ENCODE measurements around the gene ARHGEF10L. TPM values are rescaled to one million over a fixed set of nuclear protein-coding genes. Genes with fewer than 3 reads are reported as not detected.
A peak's percentile ranks its signal among the peaks of the same experiment; 100 is the strongest.

ARHGEF10L gene
- total RNA-seq, 2 donors from 2014 or later: 26.0 to 39.7 TPM

GRCh38 chr1:17558954-17559614 is 19.6 kb downstream of the ARHGEF10L start:
- 74% methylated on average over 8 of the region's 8 CpGs for WGBS
- no peak for DNase-seq (ENCODE audit: low spot score)
- H3K27ac ChIP-seq: peak overlapping the region; percentile 80 to 87
- H3K4me3 ChIP-seq: no peak overlapping the region
- TF ChIP-seq, protein P1, sequence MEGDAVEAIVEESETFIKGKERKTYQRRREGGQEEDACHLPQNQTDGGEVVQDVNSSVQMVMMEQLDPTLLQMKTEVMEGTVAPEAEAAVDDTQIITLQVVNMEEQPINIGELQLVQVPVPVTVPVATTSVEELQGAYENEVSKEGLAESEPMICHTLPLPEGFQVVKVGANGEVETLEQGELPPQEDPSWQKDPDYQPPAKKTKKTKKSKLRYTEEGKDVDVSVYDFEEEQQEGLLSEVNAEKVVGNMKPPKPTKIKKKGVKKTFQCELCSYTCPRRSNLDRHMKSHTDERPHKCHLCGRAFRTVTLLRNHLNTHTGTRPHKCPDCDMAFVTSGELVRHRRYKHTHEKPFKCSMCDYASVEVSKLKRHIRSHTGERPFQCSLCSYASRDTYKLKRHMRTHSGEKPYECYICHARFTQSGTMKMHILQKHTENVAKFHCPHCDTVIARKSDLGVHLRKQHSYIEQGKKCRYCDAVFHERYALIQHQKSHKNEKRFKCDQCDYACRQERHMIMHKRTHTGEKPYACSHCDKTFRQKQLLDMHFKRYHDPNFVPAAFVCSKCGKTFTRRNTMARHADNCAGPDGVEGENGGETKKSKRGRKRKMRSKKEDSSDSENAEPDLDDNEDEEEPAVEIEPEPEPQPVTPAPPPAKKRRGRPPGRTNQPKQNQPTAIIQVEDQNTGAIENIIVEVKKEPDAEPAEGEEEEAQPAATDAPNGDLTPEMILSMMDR (IDR thresholded peaks at IDR 0.05): no peak
- no peak for TF ChIP-seq POLR2A (IDR thresholded peaks at IDR 0.05)
- TF ChIP-seq POLR2AphosphoS5 (IDR thresholded peaks at IDR 0.05): no peak
- intact Hi-C loops (cut with DNase I): no loop called here
- peaks cover 3% of the 10 kb centered on the region for H3K4me1 ChIP-seq (replicated peaks)
- no peaks in the 10 kb centered on the region for H3K9me3 ChIP-seq
- H3K27me3 ChIP-seq (replicated peaks; ENCODE audit: insufficient read depth): no peaks in the 10 kb centered on the region
- H3K36me3 ChIP-seq: no peaks in the 10 kb centered on the region

DNA sequence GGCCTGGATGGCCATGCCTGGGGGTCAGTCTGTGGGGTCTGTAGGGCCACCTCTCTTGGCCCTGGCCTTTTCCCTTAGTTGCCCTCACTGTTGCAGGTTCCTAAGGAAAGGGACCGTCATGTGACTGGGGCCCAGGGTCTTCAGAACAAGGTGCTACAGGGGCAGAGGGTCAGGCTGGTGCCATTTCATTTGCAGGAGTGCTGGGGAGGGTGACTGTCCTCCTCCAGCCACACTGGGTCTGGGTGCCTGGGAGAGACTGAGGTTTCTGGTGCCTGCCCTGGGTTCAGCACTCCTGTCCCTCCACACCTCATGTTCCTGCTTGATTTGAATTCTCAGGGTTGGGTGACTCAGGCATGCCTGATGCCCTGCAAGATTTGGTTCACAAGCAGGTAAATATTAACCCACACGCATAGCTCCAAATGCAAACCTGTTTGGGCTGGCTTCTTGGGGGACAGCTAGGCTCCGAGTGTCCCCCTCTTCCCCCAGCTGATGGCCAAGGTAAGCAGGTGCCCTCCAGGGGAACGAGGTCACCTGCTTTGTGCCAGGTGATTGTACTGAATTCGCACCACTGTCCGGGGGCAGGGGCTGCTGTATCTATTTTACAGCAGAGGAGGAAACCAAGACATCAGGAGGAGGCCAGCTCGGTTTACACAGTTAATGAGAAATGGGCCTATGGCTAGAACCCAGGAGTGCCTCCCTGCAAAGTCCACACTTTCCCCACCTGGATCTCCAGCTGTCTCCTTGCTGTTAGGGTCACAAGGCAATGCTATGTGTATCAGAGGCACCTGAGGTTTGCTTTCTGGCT is 20.3 kb downstream of the ARHGEF10L start:
- DNase-seq (ENCODE audit: low spot score): no peak
- Histone ChIP-seq H3K9me3 (no peaks in the 10 kb centered on the region), H3K36me3 (no peaks in the 10 kb centered on the region), H3K4me1 (replicated peaks) (peaks cover 3% of the 10 kb centered on the region), H3K27me3 (replicated peaks; ENCODE audit: insufficient read depth) (no peaks in the 10 kb centered on the region), H3K27ac (peak overlapping the region; percentile 80 to 87), H3K4me3 (no peak overlapping the region)
- WGBS: 65% methylated on average over 7 of the region's 7 CpGs
- intact Hi-C loops (cut with DNase I): no loop called here
- peak; percentile 52 for TF ChIP-seq POLR2A (IDR thresholded peaks at IDR 0.05)
- TF ChIP-seq POLR2AphosphoS5 (IDR thresholded peaks at IDR 0.05): peak; percentile 52
- TF ChIP-seq, protein P1 (IDR thresholded peaks at IDR 0.05): no peak

DNA sequence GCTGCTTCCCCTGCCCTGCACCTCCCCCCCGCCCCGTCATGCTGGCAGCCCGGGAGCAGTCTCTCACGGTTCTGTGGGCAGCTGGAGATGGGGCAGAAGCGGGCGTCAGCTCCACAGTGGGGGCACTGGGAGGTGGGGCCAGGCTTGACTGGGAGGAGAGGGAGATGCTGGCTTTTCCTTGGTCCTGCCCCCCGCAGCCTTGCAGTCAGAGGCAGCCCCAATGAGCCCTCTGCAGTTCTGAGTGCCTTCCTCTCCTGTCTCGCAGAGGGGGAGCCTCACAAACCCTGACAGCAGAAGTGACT is 21.7 kb downstream of the ARHGEF10L start:
- intact Hi-C loops (cut with DNase I): no loop called here
- TF ChIP-seq, protein P1 (IDR thresholded peaks at IDR 0.05): no peak
- TF ChIP-seq POLR2AphosphoS5 (IDR thresholded peaks at IDR 0.05): no peak
- no peak for TF ChIP-seq POLR2A (IDR thresholded peaks at IDR 0.05)
- Histone ChIP-seq H3K27me3 (replicated peaks; ENCODE audit: insufficient read depth) (no peaks in the 10 kb centered on the region), H3K4me3 (no peak overlapping the region), H3K9me3 (no peaks in the 10 kb centered on the region), H3K27ac (peak overlapping the region; percentile 80 to 87), H3K36me3 (no peaks in the 10 kb centered on the region), H3K4me1 (replicated peaks) (peaks cover 3% of the 10 kb centered on the region)
- WGBS: 68% methylated on average over 8 of the region's 8 CpGs
- DNase-seq (ENCODE audit: low spot score): no peak

DNA sequence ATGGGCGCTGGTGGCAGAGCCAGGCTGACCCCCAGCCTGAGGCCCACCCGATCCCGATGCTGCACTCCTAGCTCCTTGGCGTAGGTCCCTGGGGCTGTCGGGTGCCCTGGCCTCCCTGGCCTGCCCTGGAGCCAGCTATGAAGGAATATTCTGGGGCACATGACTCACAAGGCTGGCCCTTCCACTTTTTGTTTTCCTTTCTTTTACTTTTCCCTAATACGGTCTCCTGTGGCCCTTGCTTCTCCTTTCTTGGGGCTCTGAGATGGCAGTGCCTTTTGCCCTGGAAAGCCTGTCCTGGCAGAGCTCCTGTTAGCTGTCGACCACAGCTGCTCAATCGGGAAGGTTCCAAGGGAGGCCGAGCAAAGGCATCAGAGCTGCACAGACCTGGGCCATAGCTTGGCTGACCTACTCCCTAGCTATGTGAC is 22.1 kb downstream of the ARHGEF10L start:
- no peaks in the 10 kb centered on the region for H3K27me3 ChIP-seq (replicated peaks; ENCODE audit: insufficient read depth)
- H3K4me1 ChIP-seq (replicated peaks): peaks cover 3% of the 10 kb centered on the region
- intact Hi-C loops (cut with DNase I): no loop called here
- WGBS: 30% methylated on average over 9 of the region's 9 CpGs
- no peaks in the 10 kb centered on the region for H3K9me3 ChIP-seq
- H3K27ac ChIP-seq: peak overlapping the region; percentile 80 to 87
- TF ChIP-seq POLR2A (IDR thresholded peaks at IDR 0.05): no peak
- TF ChIP-seq, protein P1 (IDR thresholded peaks at IDR 0.05): no peak
- peak; percentile 75 for TF ChIP-seq POLR2AphosphoS5 (IDR thresholded peaks at IDR 0.05)
- H3K4me3 ChIP-seq: no peak overlapping the region
- H3K36me3 ChIP-seq: no peaks in the 10 kb centered on the region
- DNase-seq (ENCODE audit: low spot score): no peak

Data from prostate gland (tissue), 2 donors.